SK-N-SH (cell line): ENCODE data around the gene DOCK3.

ENCODE experiments used
- EP300 ChIP-seq, 2 experiments: IDR thresholded peaks; 2 replicates each; pipeline versions ENCODE4 v1.4.0 to v1.6.1; 2012; ENCODE audit warnings: borderline replicate concordance in 1 of 2, low read depth in 1 of 2, low read length in 1 of 2
- EZH2phosphoT487 ChIP-seq: fragments of 200-600 bp; sonication (generic); IDR thresholded peaks from 2 replicates; pipeline ENCODE4 v1.6.1; 2017; ENCODE audit warnings: low read depth, mixed run types, mild to moderate bottlenecking, antibody characterized with exemption, moderate library complexity, borderline replicate concordance
- PBX3 ChIP-seq: IDR thresholded peaks from 2 replicates; pipeline ENCODE4; 2012
- TAF1 ChIP-seq: IDR thresholded peaks from 2 replicates; pipeline ENCODE4 v1.6.1; 2012; ENCODE audit warnings: low read depth, mild to moderate bottlenecking, low read length, moderate library complexity, borderline replicate concordance
- TF ChIP-seq, protein P1 (sequence below): fragments of 200-600 bp; sonication (generic); IDR thresholded peaks from 2 replicates; pipeline ENCODE4 v1.6.1; 2017; ENCODE audit warnings: antibody characterized with exemption, mild to moderate bottlenecking, moderate library complexity

GRCh38 chr3:50648944-50649343 is 25.8 kb upstream of the DOCK3 start:
- TF ChIP-seq, protein P1, sequence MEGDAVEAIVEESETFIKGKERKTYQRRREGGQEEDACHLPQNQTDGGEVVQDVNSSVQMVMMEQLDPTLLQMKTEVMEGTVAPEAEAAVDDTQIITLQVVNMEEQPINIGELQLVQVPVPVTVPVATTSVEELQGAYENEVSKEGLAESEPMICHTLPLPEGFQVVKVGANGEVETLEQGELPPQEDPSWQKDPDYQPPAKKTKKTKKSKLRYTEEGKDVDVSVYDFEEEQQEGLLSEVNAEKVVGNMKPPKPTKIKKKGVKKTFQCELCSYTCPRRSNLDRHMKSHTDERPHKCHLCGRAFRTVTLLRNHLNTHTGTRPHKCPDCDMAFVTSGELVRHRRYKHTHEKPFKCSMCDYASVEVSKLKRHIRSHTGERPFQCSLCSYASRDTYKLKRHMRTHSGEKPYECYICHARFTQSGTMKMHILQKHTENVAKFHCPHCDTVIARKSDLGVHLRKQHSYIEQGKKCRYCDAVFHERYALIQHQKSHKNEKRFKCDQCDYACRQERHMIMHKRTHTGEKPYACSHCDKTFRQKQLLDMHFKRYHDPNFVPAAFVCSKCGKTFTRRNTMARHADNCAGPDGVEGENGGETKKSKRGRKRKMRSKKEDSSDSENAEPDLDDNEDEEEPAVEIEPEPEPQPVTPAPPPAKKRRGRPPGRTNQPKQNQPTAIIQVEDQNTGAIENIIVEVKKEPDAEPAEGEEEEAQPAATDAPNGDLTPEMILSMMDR, result no peak
- TF ChIP-seq PBX3, result no peak
- no peak for TF ChIP-seq EZH2phosphoT487
- TF ChIP-seq EP300 (IDR thresholded peaks at IDR 0.05; ENCODE audit: borderline replicate concordance in 1 of 2, low read depth in 1 of 2, low read length in 1 of 2), result no peak
- no peak for TF ChIP-seq TAF1
